ENCODE data around the gene DUOX1.

DNA sequence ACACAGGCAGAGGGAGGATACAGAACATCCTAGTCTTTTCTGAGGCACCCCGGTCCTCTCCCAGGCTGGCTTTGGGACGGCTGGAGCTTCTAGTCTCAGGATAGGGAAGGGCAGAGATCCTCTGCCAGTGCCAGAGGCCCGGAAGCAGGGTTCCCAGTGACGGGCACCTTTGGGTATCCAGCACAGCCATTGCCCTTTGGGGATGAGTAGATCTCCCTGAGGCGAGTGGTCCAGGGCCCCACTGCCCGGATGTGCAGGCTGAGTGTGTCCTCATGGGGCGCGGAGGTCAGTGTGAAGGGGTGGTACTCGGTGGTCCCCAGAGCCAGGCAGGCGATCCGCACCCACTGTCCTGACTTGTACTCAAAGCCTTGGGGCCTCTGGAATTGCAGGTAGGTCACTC lies 34.1 kb upstream of the DUOX1 start:
- TF ChIP-seq POLR2AphosphoS5 (IDR thresholded peaks at IDR 0.05; ENCODE audit: borderline replicate concordance, low read depth, low read length) (no peak), EZH2 (IDR thresholded peaks at IDR 0.05) (no peak), FOXP2 (optimal IDR thresholded peaks at IDR 0.05; ENCODE audit: control extremely low read depth, extremely low read length, insufficient read depth) (no peak)
